HFF-Myc (cell line): Measurements from ENCODE around the gene RCOR1.

Source experiments
- DNase-seq: peaks from one replicate; pipeline ENCODE4 v3.0.0-alpha.2; 2011; ENCODE audit warnings: low read depth; ENCODE audit errors: extremely low read depth
- H3K4me3 ChIP-seq: replicated peaks from 2 replicates; pipeline ENCODE4 v1.5.1; 2011; ENCODE audit warnings: low read depth, mild to moderate bottlenecking, control low read depth, low read length
- CTCF ChIP-seq: IDR thresholded peaks from 2 replicates; pipeline ENCODE4 v1.5.1; 2012; ENCODE audit warnings: mild to moderate bottlenecking, low read depth, low read length, control low read depth; ENCODE audit errors: missing control alignments

RCOR1 gene

DNA sequence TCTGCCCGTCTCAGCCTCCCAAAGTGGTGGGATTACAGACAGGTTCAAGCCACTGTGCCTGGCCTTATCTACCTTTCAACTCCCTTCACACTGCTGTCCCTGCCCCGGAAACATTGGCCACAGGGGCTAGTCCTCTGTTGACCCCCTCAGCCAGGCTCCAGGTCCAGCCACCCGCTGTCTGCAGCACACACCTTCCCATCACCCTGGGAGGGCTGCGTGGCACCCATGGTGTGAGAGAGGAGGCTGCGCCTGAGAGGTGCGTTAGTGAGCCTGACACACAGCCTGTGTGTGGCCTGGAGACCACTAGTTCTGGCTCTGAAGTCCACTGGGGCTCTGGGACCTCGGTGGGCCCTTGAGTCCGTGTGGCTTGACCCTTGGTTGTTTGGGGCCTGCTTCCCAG lies 156.4 kb downstream of the RCOR1 start:
- no peak for DNase-seq
- TF ChIP-seq CTCF = no peak
- no peak overlapping the region for H3K4me3 ChIP-seq

GRCh38 chr14:102749393-102750305 lies 157.2 kb downstream of the RCOR1 start:
- no peak overlapping the region for H3K4me3 ChIP-seq
- no peak for DNase-seq
- TF ChIP-seq CTCF = no peak

DNA sequence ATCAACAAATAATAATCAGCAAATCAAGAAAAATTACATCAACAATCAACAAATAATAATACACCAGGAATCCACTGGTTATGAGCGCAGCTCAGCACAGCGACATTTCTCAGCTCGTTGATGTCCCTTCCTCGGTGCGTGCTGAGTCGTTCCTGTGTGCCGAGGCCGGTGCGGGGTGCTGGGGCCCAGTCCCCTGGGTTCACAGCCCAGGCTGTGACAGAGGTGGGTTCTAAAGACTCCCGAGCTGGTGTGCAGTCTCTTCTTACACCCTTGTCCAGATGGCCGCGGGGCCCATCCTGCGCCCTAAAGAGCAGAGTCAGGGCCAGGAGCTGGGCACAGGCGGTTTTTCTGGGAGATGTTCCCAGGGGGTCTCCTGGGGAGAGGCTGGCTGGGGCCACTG lies 157.9 kb downstream of the RCOR1 start:
- TF ChIP-seq CTCF = no peak

DNA sequence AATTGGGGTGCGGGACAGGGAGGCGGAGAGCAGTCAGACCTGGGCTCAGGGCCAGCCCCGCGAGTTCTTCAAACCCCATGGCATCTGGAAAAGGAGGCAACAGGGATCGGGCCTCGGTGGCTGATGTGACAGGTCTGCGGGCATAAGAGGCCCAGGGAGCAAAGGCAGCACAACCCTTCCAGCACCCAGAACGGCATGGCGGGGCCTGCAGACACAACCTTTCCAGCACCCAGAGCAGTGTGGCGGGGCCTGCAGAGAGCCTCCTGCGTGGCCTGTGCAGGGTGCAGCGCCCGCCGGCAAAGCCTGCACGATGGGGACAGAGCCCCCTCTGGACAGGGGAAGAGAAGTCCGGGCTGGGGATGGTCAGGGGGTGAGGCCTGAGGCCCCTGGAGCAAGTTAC lies 158.6 kb downstream of the RCOR1 start:
- DNase-seq = no peak
- no peak overlapping the region for H3K4me3 ChIP-seq
- TF ChIP-seq CTCF = no peak

More for the DNA sequence above, 157.9 kb downstream of the RCOR1 start:
- no peak for DNase-seq
- H3K4me3 ChIP-seq = no peak overlapping the region

- no peak for TF ChIP-seq CTCF
- DNase-seq = no peak
- H3K4me3 ChIP-seq = no peak overlapping the region
Observed at GRCh38 chr14:102752239-102752847, 159.9 kb downstream of the RCOR1 start.

DNA sequence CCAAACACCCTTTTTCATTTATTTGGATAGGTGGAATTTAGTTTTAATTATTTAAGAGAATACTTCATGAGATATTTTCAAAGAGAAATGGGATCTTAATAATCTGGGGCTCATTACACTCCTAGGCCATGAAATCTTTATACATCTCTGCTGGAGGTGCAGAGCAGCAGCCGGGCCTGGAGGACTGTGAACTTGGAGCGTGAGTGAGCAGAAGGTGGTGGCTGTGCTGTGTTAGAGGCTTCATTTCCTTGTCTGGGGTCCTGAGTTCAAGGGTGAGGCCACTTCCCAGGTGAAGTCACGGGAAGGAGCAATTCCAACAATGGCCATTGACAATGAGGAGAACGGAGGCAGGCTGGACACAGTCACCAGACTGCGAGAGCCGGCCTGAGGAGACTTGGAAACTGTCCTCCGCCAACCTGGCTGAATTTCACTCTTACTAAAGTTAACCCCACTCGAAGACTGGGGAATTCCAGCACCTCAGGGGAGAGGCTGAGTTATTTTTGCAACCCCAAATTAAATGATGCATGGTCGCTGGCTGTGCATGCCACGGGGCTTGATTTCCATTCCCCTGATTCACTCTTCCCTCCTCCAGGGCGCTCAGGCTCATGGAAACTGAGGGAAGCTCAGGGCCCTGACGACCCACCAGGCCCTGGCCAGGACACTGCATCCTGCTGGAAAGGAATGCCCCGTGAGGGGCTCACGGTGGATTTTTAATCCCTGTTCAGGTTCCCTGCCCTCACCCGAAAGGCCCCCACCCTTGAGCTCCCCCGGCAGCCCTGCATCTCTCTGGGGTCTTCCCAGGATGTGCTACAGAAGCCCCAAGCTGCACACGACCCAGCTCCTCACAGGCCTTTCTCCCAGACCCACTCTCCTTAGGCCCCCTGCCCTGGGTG lies 162.2 kb downstream of the RCOR1 start:
- no peak for TF ChIP-seq CTCF
- DNase-seq = no peak
- no peak overlapping the region for H3K4me3 ChIP-seq
